AML-193 (cell line): ENCODE results near the gene KCNMA1.
"Not testable (repeated sequence)": the region's sequence is repeated elsewhere in the genome, so short reads cannot be mapped to it uniquely, and the experiment has no call there.

ENCODE experiments used
- DNase-seq, 2 experiments: peaks; one replicate each; lab custom pipeline; 2025; lab: John Stamatoyannopoulos, UW

KCNMA1 gene

GRCh38 chr10:77361831-77362230, 275.8 kb downstream of the KCNMA1 start:
- DNase-seq: no peak

GRCh38 chr10:77361426-77361825, 276.2 kb downstream of the KCNMA1 start:
- DNase-seq: no peak

- DNase-seq: no peak
Measured at GRCh38 chr10:77360835-77361234, 276.8 kb downstream of the KCNMA1 start.

GRCh38 chr10:77359950-77360520, 277.6 kb downstream of the KCNMA1 start:
- DNase-seq: no peak

GRCh38 chr10:77359287-77359691, 278.3 kb downstream of the KCNMA1 start:
- DNase-seq: no peak

GRCh38 chr10:77358656-77359055, 279.0 kb downstream of the KCNMA1 start:
- no peak for DNase-seq

GRCh38 chr10:77357611-77358310, 279.8 kb downstream of the KCNMA1 start:
- DNase-seq: no peak

GRCh38 chr10:77357185-77357584, 280.4 kb downstream of the KCNMA1 start:
- DNase-seq: no peak

GRCh38 chr10:77355844-77356243, 281.8 kb downstream of the KCNMA1 start:
- no peak for DNase-seq

- no peak for DNase-seq
Measured at GRCh38 chr10:77351386-77351785, 286.2 kb downstream of the KCNMA1 start.

GRCh38 chr10:77350711-77351119, 286.9 kb downstream of the KCNMA1 start:
- no peak for DNase-seq

GRCh38 chr10:77350134-77350533, 287.5 kb downstream of the KCNMA1 start:
- no peak for DNase-seq

- DNase-seq: no peak
Measured at GRCh38 chr10:77349226-77349625, 288.4 kb downstream of the KCNMA1 start.

GRCh38 chr10:77348751-77349150, 288.9 kb downstream of the KCNMA1 start:
- DNase-seq: no peak

GRCh38 chr10:77348082-77348481, 289.5 kb downstream of the KCNMA1 start:
- no peak for DNase-seq

GRCh38 chr10:77347052-77347451, 290.6 kb downstream of the KCNMA1 start:
- no peak for DNase-seq

- DNase-seq: no peak
Measured at GRCh38 chr10:77341055-77341454, 296.6 kb downstream of the KCNMA1 start.

GRCh38 chr10:77339872-77340271, 297.7 kb downstream of the KCNMA1 start:
- DNase-seq: not testable (repeated sequence)

GRCh38 chr10:77339166-77339565, 298.4 kb downstream of the KCNMA1 start:
- no peak for DNase-seq

- DNase-seq: no peak
Measured at GRCh38 chr10:77338143-77338542, 299.5 kb downstream of the KCNMA1 start.

- no peak for DNase-seq
Measured at GRCh38 chr10:77334501-77334900, 303.1 kb downstream of the KCNMA1 start.

GRCh38 chr10:77333610-77334340, 303.8 kb downstream of the KCNMA1 start:
- DNase-seq: no peak

GRCh38 chr10:77332256-77332655, 305.4 kb downstream of the KCNMA1 start:
- no peak for DNase-seq
